ENCODE measurements around the gene PANK1.

PANK1 gene

DNA sequence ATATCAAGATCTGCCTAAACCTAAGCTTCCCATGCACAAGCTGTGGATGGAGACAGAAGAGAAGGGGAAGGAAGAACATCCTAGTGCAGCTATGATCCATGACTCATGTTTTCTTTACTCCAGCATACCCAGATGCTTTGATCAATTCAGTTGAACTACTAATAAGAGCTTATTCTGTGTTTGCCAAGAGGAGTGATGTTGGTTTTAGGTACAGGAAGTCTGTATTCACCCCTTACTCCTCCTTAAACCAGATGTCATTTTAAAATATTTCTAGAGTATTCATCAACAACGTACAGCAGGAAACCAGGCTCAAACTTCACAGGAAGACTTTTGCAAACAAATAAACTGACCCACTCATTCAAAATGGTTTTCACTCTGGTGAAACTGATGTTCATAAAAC lies 29.2 kb downstream of the PANK1 start:
- ATAC-seq = no peak

DNA sequence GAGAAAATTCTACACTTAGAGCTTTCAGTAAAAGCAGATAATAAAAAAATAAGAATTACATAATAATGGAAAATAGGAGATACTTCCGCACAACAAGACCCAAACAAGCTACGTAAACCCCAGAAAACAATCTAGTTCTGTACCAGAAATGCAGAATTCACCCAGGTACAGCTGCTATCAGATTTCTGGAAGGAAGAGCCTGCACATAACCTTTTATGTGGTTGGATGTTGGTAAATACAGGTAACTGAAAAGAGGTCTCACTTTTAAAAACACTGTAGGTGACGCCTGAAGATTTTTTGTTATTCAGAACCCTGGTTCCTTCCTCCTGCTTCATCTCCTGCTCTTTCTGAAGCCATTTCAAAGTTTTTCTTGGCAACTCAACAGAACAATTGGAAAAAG lies 29.9 kb downstream of the PANK1 start:
- no peak for ATAC-seq

GRCh38 chr10:89613582-89613981 lies 31.5 kb downstream of the PANK1 start:
- no peak for ATAC-seq

DNA sequence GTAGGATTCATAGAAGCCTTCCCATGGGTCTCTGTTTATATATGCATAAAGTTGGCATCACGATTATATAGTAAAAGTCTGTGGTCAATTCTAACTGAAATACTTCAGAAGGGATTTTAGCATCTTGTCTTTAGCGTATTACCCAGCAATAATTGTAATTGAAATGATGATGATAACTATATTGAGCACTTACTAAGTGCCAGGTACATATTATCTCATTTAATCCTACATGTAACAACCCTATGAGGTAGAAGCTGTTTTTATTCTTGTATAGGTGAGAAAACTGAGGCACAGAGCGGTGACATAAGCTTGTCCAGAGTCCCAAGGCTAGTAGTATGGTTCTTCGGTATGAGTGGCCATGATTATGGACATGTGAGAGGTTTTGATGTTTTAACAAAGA lies 33.8 kb downstream of the PANK1 start:
- no peak for ATAC-seq

GRCh38 chr10:89609833-89610346 lies 35.2 kb downstream of the PANK1 start:
- peak; percentile 48 to 59 for ATAC-seq

DNA sequence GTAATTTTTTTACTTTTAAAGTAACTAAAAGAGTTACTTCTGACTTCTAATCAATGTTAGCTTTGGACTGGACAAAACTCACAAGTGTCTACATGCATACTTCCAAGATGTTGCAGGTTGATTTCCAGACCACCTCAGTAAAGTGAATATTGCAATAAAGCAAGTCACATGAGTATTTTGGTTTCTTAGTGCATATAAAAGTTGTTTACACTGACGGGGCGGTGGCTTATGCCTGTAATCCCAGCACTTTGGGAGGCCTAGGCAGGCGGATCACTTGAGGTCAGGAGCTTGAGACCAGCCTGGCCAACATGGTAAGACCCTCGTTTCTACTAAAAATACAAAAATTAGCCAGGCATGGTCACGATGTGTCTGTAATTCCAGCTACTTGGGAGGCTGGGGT lies 40.8 kb downstream of the PANK1 start:
- ATAC-seq = no peak

GRCh38 chr10:89602919-89603318 lies 42.1 kb downstream of the PANK1 start:
- no peak for ATAC-seq

DNA sequence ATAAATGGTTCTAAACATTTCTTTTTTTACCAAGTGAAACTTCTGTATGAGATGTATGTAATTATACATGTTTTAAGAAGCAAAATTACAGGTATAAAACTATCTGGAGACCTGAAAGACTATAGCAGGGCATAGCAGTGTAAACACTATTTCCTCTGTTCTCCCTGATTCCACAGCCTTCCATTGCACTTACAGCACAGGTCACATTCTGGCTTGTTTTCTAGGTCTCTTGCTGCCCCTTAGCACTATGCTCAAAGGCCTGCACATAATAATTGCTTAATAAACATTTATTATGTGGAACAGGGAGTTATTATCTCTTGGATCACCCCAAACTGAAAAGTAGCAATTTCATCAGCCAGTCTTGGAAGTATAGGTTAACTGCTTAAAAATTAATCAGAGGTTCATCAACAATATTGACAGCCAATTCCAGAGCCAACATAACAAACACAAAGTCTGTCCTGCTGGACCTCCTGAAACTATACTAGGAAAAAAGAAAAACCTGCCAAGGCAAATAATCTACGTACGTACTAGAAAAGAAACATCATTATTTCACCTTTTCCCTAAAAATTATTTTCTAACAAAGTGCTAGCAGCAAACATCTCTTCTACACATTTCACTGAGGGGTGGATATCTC lies 43.2 kb downstream of the PANK1 start:
- ATAC-seq = no peak

- no peak for ATAC-seq
These were observed 45.0 kb downstream of the PANK1 start for GRCh38 chr10:89600041-89600440.

DNA sequence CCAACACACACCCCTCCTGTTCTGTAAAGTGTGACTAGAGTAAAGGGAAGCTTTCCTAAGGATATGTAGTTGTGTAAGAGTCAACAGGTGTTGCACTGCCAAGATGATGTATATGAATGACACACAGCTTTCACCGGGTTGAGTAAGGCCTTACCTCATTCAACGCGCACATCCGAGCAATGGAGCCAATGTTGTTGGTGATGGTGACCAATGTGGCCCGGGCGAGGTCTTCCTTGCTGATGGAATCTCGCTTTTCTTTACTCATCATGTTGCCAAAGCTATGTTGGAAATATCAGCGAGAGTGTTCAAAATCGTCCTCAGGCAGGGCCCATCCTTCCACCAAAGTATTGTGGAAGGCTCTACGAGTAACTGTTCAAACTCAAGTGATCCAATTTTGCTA lies 52.0 kb downstream of the PANK1 start:
- ATAC-seq = no peak

GRCh38 chr10:89592539-89592938 lies 52.5 kb downstream of the PANK1 start:
- ATAC-seq = no peak

GRCh38 chr10:89591796-89592271 lies 53.2 kb downstream of the PANK1 start:
- ATAC-seq = no peak

DNA sequence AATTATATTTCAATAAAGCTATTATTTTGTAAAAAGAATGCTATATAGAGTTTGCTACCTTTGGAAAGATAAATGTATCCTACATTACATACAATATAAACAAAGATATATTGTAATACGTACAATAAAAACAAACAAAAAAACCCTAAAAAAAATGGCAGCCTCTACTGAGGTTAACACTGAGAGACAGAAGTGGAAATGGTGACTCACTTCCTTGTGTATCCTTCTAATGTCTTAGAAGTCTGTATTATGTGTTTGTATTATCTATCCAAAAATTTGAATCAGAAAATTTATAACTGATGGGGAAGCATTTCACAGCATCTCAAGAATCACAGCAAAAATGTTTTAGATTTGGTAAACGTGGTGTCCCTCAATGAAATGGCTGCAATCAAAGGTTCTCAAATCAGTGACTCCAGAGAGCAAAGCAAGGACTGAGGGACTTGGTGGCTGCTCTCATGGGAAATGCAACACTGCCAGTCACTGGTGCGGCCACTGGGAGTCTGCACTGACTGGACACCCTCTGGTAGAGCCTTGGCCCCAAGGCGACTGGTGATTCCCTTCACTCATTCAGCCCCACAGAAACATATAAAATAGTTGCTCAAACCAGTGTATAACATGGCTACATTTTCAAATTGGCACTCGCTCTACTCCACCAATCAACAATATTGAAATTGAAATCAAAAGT lies 53.8 kb downstream of the PANK1 start:
- no peak for ATAC-seq

DNA sequence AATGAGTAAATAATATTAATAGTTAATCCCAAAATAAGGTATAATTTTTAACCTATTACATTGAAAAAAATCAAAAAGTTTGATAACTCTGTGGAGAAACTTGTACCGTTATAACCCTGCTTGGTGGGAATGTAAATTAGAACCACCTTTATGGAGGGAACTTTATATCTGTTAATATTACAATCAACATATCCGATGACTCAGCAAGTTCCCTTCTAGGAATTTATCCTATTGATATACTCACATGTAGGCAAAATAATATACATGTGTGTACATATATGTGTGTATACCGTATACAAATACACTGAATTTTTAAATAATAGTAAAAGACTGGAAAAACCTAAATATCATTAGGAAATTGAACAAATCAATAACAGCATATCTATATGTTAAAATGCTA lies 54.7 kb downstream of the PANK1 start:
- no peak for ATAC-seq

GRCh38 chr10:89589101-89589720 lies 55.8 kb downstream of the PANK1 start:
- ATAC-seq = no peak

GRCh38 chr10:89588671-89589070 lies 56.4 kb downstream of the PANK1 start:
- no peak for ATAC-seq

GRCh38 chr10:89582022-89582421 lies 63.0 kb downstream of the PANK1 start:
- no peak for ATAC-seq

GRCh38 chr10:89580243-89580642 lies 64.8 kb downstream of the PANK1 start:
- no peak for ATAC-seq

- ATAC-seq = no peak
These were observed 68.3 kb downstream of the PANK1 start for GRCh38 chr10:89576696-89577095.

- ATAC-seq = no peak
These were observed 69.0 kb downstream of the PANK1 start for GRCh38 chr10:89576022-89576421.

DNA sequence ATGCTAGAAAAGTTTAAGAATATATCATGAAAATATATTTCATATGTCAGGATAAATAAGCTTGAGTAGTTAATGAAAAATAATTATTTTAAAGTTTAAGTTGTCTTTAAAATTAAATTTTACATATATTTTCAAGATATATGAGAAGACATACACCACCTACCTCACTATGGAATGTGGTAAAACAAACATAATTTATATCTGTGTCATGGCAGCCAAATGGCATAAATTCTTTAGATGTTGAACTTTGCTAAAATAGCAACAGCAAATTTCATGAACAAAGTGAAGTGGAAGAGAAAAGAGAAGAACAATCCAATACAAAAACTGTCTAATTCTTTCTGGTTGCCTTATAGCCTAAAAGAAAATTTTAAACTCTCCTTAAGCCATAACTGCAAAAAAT lies 70.0 kb downstream of the PANK1 start:
- no peak for ATAC-seq

DNA sequence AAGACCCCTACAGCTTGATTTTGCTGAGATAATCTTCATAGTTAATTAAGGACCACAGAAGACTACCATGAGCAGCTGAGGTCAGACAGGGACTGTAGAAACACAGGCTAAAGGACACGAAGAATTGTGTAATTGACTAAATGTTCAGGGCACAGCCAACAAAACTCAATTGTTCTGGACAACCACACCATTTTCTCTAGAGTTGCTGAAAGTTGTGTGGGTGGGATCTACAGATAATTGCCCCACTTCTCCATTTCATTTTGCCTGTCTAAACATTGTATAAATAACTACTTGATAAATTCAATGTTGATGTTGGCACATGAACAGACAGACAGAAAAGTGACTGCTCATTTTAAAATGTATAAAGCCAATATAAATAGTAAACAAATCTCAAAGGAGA lies 70.7 kb downstream of the PANK1 start:
- ATAC-seq = no peak

DNA sequence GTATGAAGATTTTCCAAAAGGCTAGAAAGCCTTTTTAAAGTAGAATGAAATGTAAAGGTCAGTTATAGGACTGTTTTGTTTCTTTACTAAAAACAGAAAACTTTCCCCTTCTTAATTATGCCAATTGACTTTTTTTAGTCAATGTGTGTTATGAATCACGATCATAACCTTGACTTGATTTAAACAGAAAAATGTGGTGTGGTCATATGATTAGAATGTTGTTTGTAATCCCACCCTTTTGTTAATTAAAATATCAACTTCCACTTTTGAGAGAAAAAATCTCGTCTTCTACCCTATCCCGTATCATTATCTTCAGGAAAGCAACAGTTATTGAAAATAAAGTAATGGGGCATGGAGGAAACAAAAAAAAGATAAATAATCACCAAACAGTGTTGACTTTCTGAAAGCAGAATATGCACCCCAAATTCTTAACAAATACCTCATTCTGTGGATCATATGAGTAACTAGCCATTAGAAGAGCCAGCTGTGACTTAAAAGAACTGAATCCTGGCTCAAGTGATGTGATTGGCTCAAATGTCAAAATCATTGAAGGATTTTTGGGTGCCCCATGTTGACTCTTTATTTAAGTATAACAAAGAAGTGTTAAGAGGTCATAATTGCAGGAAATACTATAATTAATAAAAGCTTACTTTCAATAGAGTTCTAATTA lies 77.3 kb downstream of the PANK1 start:
- no peak for ATAC-seq

Data from activated CD4-positive, CD25-positive, alpha-beta regulatory T cell treated with anti-CD3 and anti-CD28 coated beads, Interleukin-2, amount 50 U/mL, for 24 hours (primary cell).